Keratinocyte (primary cell): ENCODE measurements around the gene KREMEN1. TPM values are rescaled to one million over a fixed set of nuclear protein-coding genes. Genes with fewer than 3 reads are reported as not detected.

ENCODE experiments used
- DNase-seq: peaks from one replicate; pipeline ENCODE4 v3.0.0-alpha.2; 2011; ENCODE audit warnings: low read depth, missing footprints, low spot score
- FAIRE-seq: peaks from 2 replicates; lab custom pipeline; 2011; peaks lifted over from hg19 to GRCh38; lab: Jason Lieb, UNC
- H2AFZ ChIP-seq: 2 replicates; pipeline ENCODE4 v1.6.0; 2012; ENCODE audit warnings: low read length, control low read depth, inconsistent platforms; ENCODE audit not compliant: control insufficient read depth
- H3K27ac ChIP-seq: 2 replicates; pipeline ENCODE4 v1.5.1; 2011; ENCODE audit warnings: low read length; ENCODE audit not compliant: control insufficient read depth, insufficient read depth
- H3K27me3 ChIP-seq: 3 replicates; pipeline ENCODE4 v1.6.0; 2011; ENCODE audit warnings: low read length; ENCODE audit not compliant: control insufficient read depth, insufficient read depth; ENCODE audit errors: extremely low read depth
- H3K36me3 ChIP-seq, 2 experiments: 2 replicates in 1 of 2; 3 replicates in 1 of 2; pipeline ENCODE4 v1.5.1; 2011; ENCODE audit warnings: low read length in 2 of 2, mild to moderate bottlenecking in 1 of 2; ENCODE audit not compliant: control insufficient read depth in 2 of 2, insufficient read depth in 2 of 2; ENCODE audit errors: extremely low read depth in 1 of 2
- H3K4me1 ChIP-seq: 3 replicates; pipeline ENCODE4 v1.5.1; 2011; ENCODE audit warnings: low read length; ENCODE audit not compliant: control insufficient read depth, insufficient read depth; ENCODE audit errors: extremely low read depth
- H3K4me2 ChIP-seq: 3 replicates; pipeline ENCODE4 v1.6.0; 2011; ENCODE audit warnings: low read depth, low read length; ENCODE audit not compliant: control insufficient read depth, insufficient read depth; ENCODE audit errors: extremely low read depth
- H3K4me3 ChIP-seq, 3 experiments: fragments of 200-600 bp in 1 of 3; sonication (generic) in 1 of 3; 2 replicates in 2 of 3; 3 replicates in 1 of 3; pipeline ENCODE4 v1.5.1; 2011 to 2016; ENCODE audit warnings: low read length in 3 of 3, mild to moderate bottlenecking in 3 of 3, control low read depth in 2 of 3, inconsistent platforms in 1 of 3, low read depth in 1 of 3, mixed read lengths in 1 of 3, mixed run types in 1 of 3, moderate library complexity in 1 of 3; ENCODE audit not compliant: control insufficient read depth in 2 of 3, insufficient read depth in 2 of 3; ENCODE audit errors: extremely low read depth in 1 of 3
- H3K79me2 ChIP-seq: 2 replicates; pipeline ENCODE4 v1.6.0; 2012; ENCODE audit warnings: low read length; ENCODE audit not compliant: control insufficient read depth, insufficient read depth
- H3K9ac ChIP-seq: 3 replicates; pipeline ENCODE4 v1.6.0; 2011; ENCODE audit warnings: low read length; ENCODE audit not compliant: control insufficient read depth, insufficient read depth; ENCODE audit errors: extremely low read depth
- H3K9me1 ChIP-seq: 3 replicates; pipeline ENCODE4 v1.6.0; 2011; ENCODE audit warnings: low read length; ENCODE audit not compliant: control insufficient read depth, insufficient read depth; ENCODE audit errors: extremely low read depth
- H3K9me3 ChIP-seq: 2 replicates; pipeline ENCODE4 v1.5.1; 2012; ENCODE audit warnings: low read depth, low read length; ENCODE audit not compliant: control insufficient read depth
- H4K20me1 ChIP-seq: 3 replicates; pipeline ENCODE4 v1.6.0; 2011; ENCODE audit warnings: low read length; ENCODE audit not compliant: control insufficient read depth, insufficient read depth; ENCODE audit errors: extremely low read depth
- CTCF ChIP-seq, 3 experiments: IDR thresholded peaks in 1 of 3; conservative IDR thresholded peaks in 1 of 3; optimal IDR thresholded peaks in 1 of 3; 2 replicates in 2 of 3; 3 replicates in 1 of 3; pipeline versions ENCODE3 to v1.5.1; 2011; ENCODE audit warnings: low read length in 3 of 3, mild to moderate bottlenecking in 3 of 3, moderate library complexity in 2 of 3, control low read depth in 1 of 3, inconsistent platforms in 1 of 3; ENCODE audit not compliant: insufficient read depth in 2 of 3; ENCODE audit errors: extremely low read depth in 1 of 3
- EZH2 ChIP-seq: IDR thresholded peaks from one replicate; pipeline ENCODE4 v1.6.1; 2012; ENCODE audit warnings: inconsistent platforms, mild to moderate bottlenecking, low read length, moderate library complexity
- dilution Hi-C: fragments of 300-500 bp; cut with MboI; formaldehyde crosslinking; loops from one replicate; pipeline ENCODE4 v1.7.0; 2020; ENCODE audit warnings: low sequenced_read_pairs; ENCODE audit not compliant: extremely low pct_ligation_motif_present
- polyA plus RNA-seq, 5 experiments: library from polyadenylated mRNA; depleted of rRNA in 3 of 5; stranded (reverse) in 3 of 5; stranded (forward) in 1 of 5; unstranded in 1 of 5; fragments of >200 nt; gene quantifications; 1 replicate in 1 of 5; 2 replicates in 3 of 5; 3 replicates in 1 of 5; pipeline versions ENCODE4 v1.2.1 to v1.2.3, GENCODE V29; 2011 to 2012; ENCODE audit warnings: missing spikeins in 2 of 5, low read depth in 1 of 5, low replicate concordance in 1 of 5

KREMEN1 gene
- polyA plus RNA-seq, 1 donor (not counting 4 experiments of a cell fraction or from before 2014, with no cell fraction given): 6.8 TPM

GRCh38 chr22:29208879-29209623 lies 136.2 kb downstream of the KREMEN1 start:
- H3K27me3 ChIP-seq: peaks cover 51% of the 10 kb centered on the region
- H3K27ac ChIP-seq: no peak overlapping the region
- no peaks in the 10 kb centered on the region for H3K79me2 ChIP-seq
- no peak for TF ChIP-seq CTCF (optimal IDR thresholded peaks at IDR 0.05 in 1 of 3, IDR thresholded peaks at IDR 0.05 in 1 of 3, conservative IDR thresholded peaks at IDR 0.05 in 1 of 3; ENCODE audit: extremely low read depth in 1 of 3, insufficient read depth in 2 of 3, low read length in 3 of 3)
- no peak for TF ChIP-seq EZH2
- no peak overlapping the region for H3K4me3 ChIP-seq
- H2AFZ ChIP-seq: no peak overlapping the region
- H3K4me2 ChIP-seq: no peak overlapping the region
- H3K9ac ChIP-seq: no peak overlapping the region
- DNase-seq (no peak), FAIRE-seq (no peak)
- H4K20me1 ChIP-seq: no peaks in the 10 kb centered on the region
- no peaks in the 10 kb centered on the region for H3K4me1 ChIP-seq
- dilution Hi-C loops: no loop called here
- no peaks in the 10 kb centered on the region for H3K36me3 ChIP-seq
- H3K9me1 ChIP-seq: no peaks in the 10 kb centered on the region
- no peaks in the 10 kb centered on the region for H3K9me3 ChIP-seq

- Histone ChIP-seq H3K9me1 (no peaks in the 10 kb centered on the region), H3K27ac (no peak overlapping the region), H3K79me2 (no peaks in the 10 kb centered on the region), H3K9me3 (no peaks in the 10 kb centered on the region), H3K9ac (no peak overlapping the region), H3K4me2 (no peak overlapping the region), H3K4me1 (no peaks in the 10 kb centered on the region), H3K4me3 (no peak overlapping the region), H3K27me3 (peaks cover 49% of the 10 kb centered on the region), H4K20me1 (no peaks in the 10 kb centered on the region), H3K36me3 (no peaks in the 10 kb centered on the region), H2AFZ (no peak overlapping the region)
- FAIRE-seq: no peak
- dilution Hi-C loops: no loop called here
- TF ChIP-seq EZH2: no peak
- TF ChIP-seq CTCF (optimal IDR thresholded peaks at IDR 0.05 in 1 of 3, IDR thresholded peaks at IDR 0.05 in 1 of 3, conservative IDR thresholded peaks at IDR 0.05 in 1 of 3; ENCODE audit: extremely low read depth in 1 of 3, insufficient read depth in 2 of 3, low read length in 3 of 3): no peak
- no peak for DNase-seq
Observed at GRCh38 chr22:29209624-29209929, 136.7 kb downstream of the KREMEN1 start.
